BJ (cell line): ENCODE results near the gene RO60. TPM values are rescaled to one million over a fixed set of nuclear protein-coding genes. Genes with fewer than 3 reads are reported as not detected.
A peak's percentile ranks its signal among the peaks of the same experiment; 100 is the strongest.
"Not testable (repeated sequence)": the region's sequence is repeated elsewhere in the genome, so short reads cannot be mapped to it uniquely, and the experiment has no call there.

Experiments used
- CTCF ChIA-PET: fragments of 350-600 bp; formaldehyde crosslinking; extraction: SDS; loops from one replicate; lab custom pipeline; 2021; ENCODE audit warnings: antibody characterized with exemption, inconsistent platforms; lab: Yijun Ruan, JAX
- POLR2A ChIA-PET: fragments of 300-600 bp; sonication (Branson Sonifier 250); formaldehyde crosslinking; extraction: SDS; loops from one replicate; lab custom pipeline; 2021; ENCODE audit warnings: antibody characterized with exemption; lab: Charles Lee
- DNase-seq: peaks from one replicate; pipeline ENCODE4 v3.0.0-alpha.2; 2011; ENCODE audit warnings: low read depth
- H3K27me3 ChIP-seq: 2 replicates; pipeline ENCODE4 v1.6.0; 2011; ENCODE audit warnings: low read length; ENCODE audit not compliant: control insufficient read depth, insufficient read depth
- H3K36me3 ChIP-seq: 2 replicates; pipeline ENCODE4 v1.5.1; 2011; ENCODE audit warnings: low read length; ENCODE audit not compliant: control insufficient read depth, insufficient read depth
- H3K4me3 ChIP-seq: 2 replicates; pipeline ENCODE4 v1.5.1; 2011; ENCODE audit warnings: low read depth, mild to moderate bottlenecking, control low read depth, low read length
- CTCF ChIP-seq: IDR thresholded peaks from 2 replicates; pipeline ENCODE4 v1.5.1; 2011; ENCODE audit warnings: low read depth, mild to moderate bottlenecking, control low read depth, inconsistent platforms, low read length, moderate library complexity; ENCODE audit not compliant: insufficient read depth
- polyA plus RNA-seq: library from polyadenylated mRNA; depleted of rRNA; stranded (reverse); fragments of >200 nt; gene quantifications from 2 replicates; pipeline ENCODE4 v1.2.3, GENCODE V29; 2011

RO60 gene
- polyA plus RNA-seq, 1 experiment, result 21.0 TPM

- H3K36me3 ChIP-seq, result no peaks in the 10 kb centered on the region
- ChIA-PET POLR2A (no interaction called here), CTCF (interaction anchor here (0.6 to 1.2 kb wide), 2 partner anchors 52 to 539 kb away, joined by 3 read pairs; no protein-coding TSS in a partner anchor)
- no peak for DNase-seq
- no peak for TF ChIP-seq CTCF
- H3K4me3 ChIP-seq, result no peak overlapping the region
- no peaks in the 10 kb centered on the region for H3K27me3 ChIP-seq
Measured at GRCh38 chr1:193016788-193017187, 42.6 kb upstream of the RO60 start.

- H3K27me3 ChIP-seq, result no peaks in the 10 kb centered on the region
- H3K36me3 ChIP-seq, result no peaks in the 10 kb centered on the region
- ChIA-PET CTCF (interaction anchor here (0.7 to 4.3 kb wide), 10 partner anchors 10 to 544 kb away, joined by 3 to 61 read pairs (median 4); partner anchors contain the start of gene RGS2), POLR2A (interaction anchor here (0.6 kb wide), 2 partner anchors 8 to 265 kb away, joined by 3 to 5 read pairs; no protein-coding TSS in a partner anchor)
- peak; percentile 37; the same call in 1 of the 2 replicates for TF ChIP-seq CTCF
- H3K4me3 ChIP-seq, result no peak overlapping the region
- DNase-seq, result no peak
Measured at GRCh38 chr1:193019442-193020026, 39.9 kb upstream of the RO60 start.

DNA sequence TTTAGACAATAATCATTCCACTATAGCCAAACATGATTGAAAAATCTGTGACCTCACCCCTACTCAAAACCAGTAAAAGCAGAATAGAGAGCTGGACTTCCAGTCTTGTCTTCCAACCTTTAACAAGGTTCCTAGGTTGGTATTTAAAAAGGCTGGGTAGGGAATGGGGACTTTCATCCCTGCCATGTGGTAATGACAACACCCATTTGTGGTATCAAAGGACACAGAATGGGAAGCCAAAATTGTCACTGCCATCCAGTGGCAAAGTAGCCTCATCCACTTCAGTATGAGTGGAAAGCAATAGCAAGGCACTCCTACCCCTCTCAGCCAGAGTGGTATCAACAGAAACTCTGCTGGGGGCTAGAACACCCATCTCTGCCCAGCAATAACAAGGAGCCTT is 34.2 kb upstream of the RO60 start:
- peaks cover 2% of the 10 kb centered on the region; the same call in 1 of the 2 replicates for H3K36me3 ChIP-seq
- no peak for DNase-seq
- no peaks in the 10 kb centered on the region for H3K27me3 ChIP-seq
- no peak for TF ChIP-seq CTCF
- ChIA-PET CTCF (interaction anchor here (1.0 to 1.3 kb wide), 2 partner anchors 13 to 220 kb away, joined by 3 read pairs; no protein-coding TSS in a partner anchor), POLR2A (no interaction called here)
- no peak overlapping the region for H3K4me3 ChIP-seq

DNA sequence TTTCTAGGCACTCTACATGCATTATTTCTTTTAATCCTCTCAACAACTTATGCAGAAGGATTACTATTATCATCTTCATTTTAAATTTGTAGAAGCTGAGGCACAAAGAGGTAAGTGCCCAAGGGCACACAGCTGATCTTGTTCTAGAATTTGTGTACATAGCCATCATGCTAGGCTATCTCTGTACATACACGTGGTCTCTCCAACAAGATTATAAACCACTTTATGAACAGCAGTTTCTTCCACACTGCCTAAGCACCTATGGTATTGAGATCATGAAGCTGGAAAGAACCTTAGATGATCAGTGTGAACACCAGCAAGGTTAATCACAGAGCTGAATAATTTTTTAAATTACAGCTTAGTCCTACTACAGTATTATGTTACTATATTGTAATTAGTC is 29.1 kb upstream of the RO60 start:
- no peak for TF ChIP-seq CTCF
- ChIA-PET CTCF (interaction anchor here (0.6 to 1.7 kb wide), 8 partner anchors 13 to 556 kb away, joined by 3 to 7 read pairs (median 3); partner anchors contain the start of gene CDC73), POLR2A (interaction anchor here (0.7 kb wide), 1 partner anchor 555 kb away, joined by 3 read pairs; no protein-coding TSS in a partner anchor)
- Histone ChIP-seq H3K27me3 (no peaks in the 10 kb centered on the region), H3K4me3 (no peak overlapping the region), H3K36me3 (peaks cover 2% of the 10 kb centered on the region; the same call in 1 of the 2 replicates)
- no peak for DNase-seq

DNA sequence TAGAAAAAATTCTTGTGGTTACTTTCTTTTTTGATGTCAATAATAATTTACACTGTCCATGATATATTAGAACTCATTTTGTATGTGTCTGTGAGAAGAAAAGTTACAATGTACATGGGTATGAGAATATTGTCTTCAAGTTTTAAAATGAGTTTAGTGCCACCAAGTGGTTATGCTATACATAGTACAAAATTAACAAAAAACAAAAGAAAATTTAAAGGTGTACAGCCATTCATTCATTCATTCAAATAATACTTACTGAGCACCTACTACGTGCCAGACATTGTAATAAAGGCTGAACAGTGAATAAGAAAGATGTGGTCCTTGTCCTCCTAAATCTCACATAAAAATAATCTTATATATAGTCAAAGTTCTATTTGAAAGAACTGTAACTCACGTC is 28.0 kb upstream of the RO60 start:
- no peak for DNase-seq
- 0 out of 2 replicates have a peak, but pooled peaks have one; percentile 25 for TF ChIP-seq CTCF

DNA sequence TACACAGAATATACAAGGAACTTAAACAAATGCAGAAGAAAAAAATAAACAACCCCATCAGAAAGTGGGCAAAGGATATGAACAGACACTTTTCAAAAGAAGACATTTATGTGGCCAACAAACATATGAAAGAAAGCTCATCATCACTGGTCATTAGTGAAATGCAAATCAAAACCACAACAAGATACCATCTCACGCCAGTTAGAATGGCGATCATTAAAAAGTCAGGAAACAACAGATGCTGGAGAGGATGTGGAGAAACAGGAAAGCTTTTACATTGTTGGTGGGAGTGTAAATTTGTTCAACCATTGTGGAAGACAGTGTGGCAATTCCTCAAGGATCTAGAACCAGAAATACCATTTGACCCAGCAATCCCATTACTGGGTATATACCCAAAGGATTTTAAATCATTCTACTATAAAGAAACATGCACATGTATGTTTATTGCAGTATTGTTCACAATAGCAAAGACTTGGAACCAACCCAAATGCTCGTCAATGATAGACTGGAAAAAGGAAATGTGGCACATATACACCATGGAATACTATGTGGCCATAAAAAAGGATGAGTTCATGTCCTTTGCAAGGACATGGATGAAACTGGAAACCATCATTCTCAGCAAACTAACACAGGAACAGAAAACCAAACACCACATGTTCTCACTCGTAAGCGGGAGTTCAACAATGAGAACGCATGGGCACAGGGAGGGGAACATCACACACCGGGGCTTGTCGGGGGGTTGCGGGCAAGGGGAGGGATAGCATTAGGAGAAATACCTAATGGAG is 26.6 kb upstream of the RO60 start:
- CTCF ChIA-PET, result interaction anchor here (0.7 to 1.5 kb wide), 3 partner anchors 8 to 422 kb away, joined by 3 to 4 read pairs (median 3); no protein-coding TSS in a partner anchor
- H3K4me3 ChIP-seq, POLR2A ChIA-PET, H3K27me3 ChIP-seq, DNase-seq, H3K36me3 ChIP-seq: not testable (repeated sequence)

More for the DNA sequence above, 28.0 kb upstream of the RO60 start:
- ChIA-PET POLR2A (no interaction called here), CTCF (interaction anchor here (1.5 kb wide), 1 partner anchor 421 kb away, joined by 4 read pairs; no protein-coding TSS in a partner anchor)
- no peaks in the 10 kb centered on the region for H3K36me3 ChIP-seq
- H3K4me3 ChIP-seq, result no peak overlapping the region
- no peaks in the 10 kb centered on the region for H3K27me3 ChIP-seq
